ENCODE data around the gene SNAP47. TPM values are rescaled to one million over a fixed set of nuclear protein-coding genes. Genes with fewer than 3 reads are reported as not detected.

SNAP47 gene
- total and polyA plus RNA-seq, 2 of the 4 experiments (the other 2 are of a cell fraction): 39.4 to 72.9 TPM

GRCh38 chr1:227768125-227768439 lies 32.8 kb downstream of the SNAP47 start:
- Histone ChIP-seq H2BK5ac (ENCODE audit: low read depth, low read length, poor library complexity, severe bottlenecking) (no peak overlapping the region), H3K56ac (ENCODE audit: extremely low read depth, insufficient read depth, low read length) (no peak overlapping the region), H3K4me2 (ENCODE audit: low read depth, low read length) (no peak overlapping the region), H2AFZ (replicated peaks; ENCODE audit: low read length, poor library complexity) (no peak overlapping the region), H3K18ac (ENCODE audit: low read depth, low read length) (no peak overlapping the region), H3K9ac (ENCODE audit: low read depth, low read length) (no peak overlapping the region), H2BK120ac (ENCODE audit: low read depth, low read length) (no peak overlapping the region), H3K4me3 (ENCODE audit: insufficient read depth, low read depth, low read length) (no peak overlapping the region), H3K9me1 (ENCODE audit: insufficient read depth, low read length) (peaks cover 9% of the 10 kb centered on the region), H3K9me3 (ENCODE audit: control insufficient read depth, insufficient read depth, low read length) (no peaks in the 10 kb centered on the region), H4K20me1 (ENCODE audit: insufficient read depth, low read length) (peaks cover 27% of the 10 kb centered on the region), H3K79me1 (ENCODE audit: low read depth in 1 of 2, low read length in 2 of 2) (peaks cover 5 to 39% of the 10 kb centered on the region in 2 experiments; a peak in 3 of 4 replicates), H2AK9ac (replicated peaks; ENCODE audit: low read depth, low read length, poor library complexity) (no peak overlapping the region), H3K23ac (ENCODE audit: low read depth, low read length) (no peak overlapping the region), H3K27ac (ENCODE audit: insufficient read depth, low read length) (no peak overlapping the region), H3K14ac (replicated peaks; ENCODE audit: low read depth, low read length) (no peak overlapping the region), H3K27me3 (ENCODE audit: control insufficient read depth, insufficient read depth, low read length) (no peaks in the 10 kb centered on the region), H2BK20ac (ENCODE audit: low read depth, low read length) (no peak overlapping the region), H4K5ac (ENCODE audit: low read depth, low read length) (no peak overlapping the region), H3K4me1 (ENCODE audit: control insufficient read depth, insufficient read depth, low read length) (peaks cover 10% of the 10 kb centered on the region), H2BK15ac (ENCODE audit: low read depth, low read length) (no peak overlapping the region), H2AK5ac (ENCODE audit: low read depth, low read length) (no peak overlapping the region), H4K91ac (ENCODE audit: insufficient read depth, low read depth, low read length) (no peak overlapping the region), H4K8ac (ENCODE audit: low read depth in 2 of 2, low read length in 2 of 2) (no peak overlapping the region), H3K36me3 (ENCODE audit: control insufficient read depth, insufficient read depth, low read length) (peaks cover 28% of the 10 kb centered on the region), H3K4ac (ENCODE audit: low read depth, low read length) (no peak overlapping the region)
- no peak for DNase-seq
- dilution Hi-C loops (cut with HindIII; ENCODE audit: low sequenced_read_pairs, unreplicated experiment): no loop called here
- no peak for ATAC-seq (ENCODE audit: low read depth)
- BruUV-seq (replicated peaks): no TSS peak
- intact Hi-C loops (cut with micrococcal nuclease): no loop called here
- TF ChIP-seq CEBPB (IDR thresholded peaks at IDR 0.05; ENCODE audit: low read depth, low read length) (no peak), NFE2L2 (IDR thresholded peaks at IDR 0.05; ENCODE audit: low read depth, low read length) (no peak), CHD1 (IDR thresholded peaks at IDR 0.05; ENCODE audit: low read depth, low read length) (no peak), RAD21 (IDR thresholded peaks at IDR 0.05; ENCODE audit: low read length) (no peak), MAZ (IDR thresholded peaks at IDR 0.05; ENCODE audit: borderline replicate concordance, low read depth, low read length) (no peak), POLR2A (IDR thresholded peaks at IDR 0.05; ENCODE audit: low read depth, low read length) (no peak), RCOR1 (IDR thresholded peaks at IDR 0.05; ENCODE audit: insufficient replicate concordance, low read length) (no peak), BHLHE40 (IDR thresholded peaks at IDR 0.05; ENCODE audit: low read depth, low read length) (no peak)
- TF ChIP-seq, protein P1, sequence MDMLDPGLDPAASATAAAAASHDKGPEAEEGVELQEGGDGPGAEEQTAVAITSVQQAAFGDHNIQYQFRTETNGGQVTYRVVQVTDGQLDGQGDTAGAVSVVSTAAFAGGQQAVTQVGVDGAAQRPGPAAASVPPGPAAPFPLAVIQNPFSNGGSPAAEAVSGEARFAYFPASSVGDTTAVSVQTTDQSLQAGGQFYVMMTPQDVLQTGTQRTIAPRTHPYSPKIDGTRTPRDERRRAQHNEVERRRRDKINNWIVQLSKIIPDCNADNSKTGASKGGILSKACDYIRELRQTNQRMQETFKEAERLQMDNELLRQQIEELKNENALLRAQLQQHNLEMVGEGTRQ (IDR thresholded peaks at IDR 0.05; ENCODE audit: low read depth, low read length): no peak
- ChIA-PET POLR2A (ENCODE audit: unreplicated experiment) (no interaction called here), CTCF (no interaction called here)
- in situ Hi-C loops (cut with MboI; ENCODE audit: low sequenced_read_pairs): loop anchor here (10.0 kb wide), 1 partner anchor 317 kb away; the partner anchor contains the start of gene ARF1
- 100% methylated on average over 3 of the region's 7 CpGs; no CpG with 5 or more reads in 1 of the 2 experiments for WGBS, 2 experiments (ENCODE audit: extremely low coverage in 2 of 2, insufficient read length in 1 of 2)

Data from IMR-90 (cell line).